HepG2 (cell line): ENCODE results near the gene COMT. TPM values are rescaled to one million over a fixed set of nuclear protein-coding genes. Genes with fewer than 3 reads are reported as not detected.
A peak's percentile ranks its signal among the peaks of the same experiment; 100 is the strongest.

ENCODE experiments used
- AKNA ChIP-seq: sonication (generic); formaldehyde crosslinking; IDR thresholded peaks from 2 replicates; pipeline ENCODE4 v1.4.0; 2020; ENCODE audit warnings: missing genetic modification reagents, borderline replicate concordance
- ARID4A ChIP-seq: sonication (generic); formaldehyde crosslinking; IDR thresholded peaks from 2 replicates; pipeline ENCODE4 v1.5.0; 2020; ENCODE audit warnings: mild to moderate bottlenecking, missing genetic modification reagents, borderline replicate concordance
- CENPX ChIP-seq: sonication (generic); formaldehyde crosslinking; IDR thresholded peaks from 2 replicates; pipeline ENCODE4 v1.9.0; 2021; ENCODE audit warnings: mild to moderate bottlenecking, missing genetic modification reagents, moderate library complexity
- GABPB1 ChIP-seq: IDR thresholded peaks from 2 replicates; pipeline ENCODE4 v1.6.1; 2016; ENCODE audit warnings: mild to moderate bottlenecking, missing genetic modification reagents, moderate library complexity, missing compliant biosample characterization
- HOXA3 ChIP-seq: sonication (generic); formaldehyde crosslinking; IDR thresholded peaks from 2 replicates; pipeline ENCODE4 v1.5.0; 2020; ENCODE audit warnings: missing genetic modification reagents
- KDM5B ChIP-seq: sonication (generic); formaldehyde crosslinking; IDR thresholded peaks from 2 replicates; pipeline ENCODE4 v1.4.0; 2020; ENCODE audit warnings: missing genetic modification reagents, mild to moderate bottlenecking, borderline replicate concordance
- KLF12 ChIP-seq: sonication (generic); formaldehyde crosslinking; IDR thresholded peaks from 2 replicates; pipeline ENCODE4 v1.4.0; 2020; ENCODE audit warnings: missing genetic modification reagents, borderline replicate concordance
- PLRG1 ChIP-seq: fragments of 450-650 bp; conservative IDR thresholded peaks from 2 replicates; pipeline ENCODE4 v1.6.1; 2016
- TCF12 ChIP-seq, 2 experiments: fragments of 450-650 bp in 1 of 2; sonication (generic) in 1 of 2; formaldehyde crosslinking in 1 of 2; IDR thresholded peaks; 2 replicates each; pipeline versions ENCODE4 v1.6.1 to v1.8.0; 2017 to 2022; ENCODE audit warnings: antibody characterized with exemption in 1 of 2, mild to moderate bottlenecking in 1 of 2, missing genetic modification reagents in 1 of 2, moderate library complexity in 1 of 2
- ZBTB14 ChIP-seq: sonication (generic); formaldehyde crosslinking; IDR thresholded peaks from 2 replicates; pipeline ENCODE4 v1.4.0; 2020; ENCODE audit warnings: missing genetic modification reagents
- ZBTB43 ChIP-seq: sonication (generic); formaldehyde crosslinking; conservative IDR thresholded peaks from 2 replicates; pipeline ENCODE4 v1.4.0; 2020; ENCODE audit warnings: missing genetic modification reagents
- ZBTB7B ChIP-seq: sonication (generic); formaldehyde crosslinking; IDR thresholded peaks from 2 replicates; pipeline ENCODE4 v1.4.0; 2020; ENCODE audit warnings: missing genetic modification reagents
- ZNF263 ChIP-seq: sonication (generic); formaldehyde crosslinking; IDR thresholded peaks from 2 replicates; pipeline ENCODE4 v1.4.0; 2020; ENCODE audit warnings: missing genetic modification reagents
- ZNF431 ChIP-seq: sonication (generic); formaldehyde crosslinking; IDR thresholded peaks from 2 replicates; pipeline ENCODE4 v1.9.0; 2022; ENCODE audit warnings: missing genetic modification reagents, low read depth, mild to moderate bottlenecking, borderline replicate concordance
- ZNF740 ChIP-seq: sonication (generic); formaldehyde crosslinking; IDR thresholded peaks from 2 replicates; pipeline ENCODE4 v1.4.0; 2020; ENCODE audit warnings: missing genetic modification reagents
- polyA plus RNA-seq, 8 experiments: library from polyadenylated mRNA; depleted of rRNA in 3 of 8; stranded (reverse) in 7 of 8; unstranded in 1 of 8; fragments of >200 nt; fragmentation: Illumina TruSeq in 4 of 8; extraction: Trizol in 4 of 8; gene quantifications; 2 replicates each; pipeline versions ENCODE4 v1.2.1 to v1.2.3, GENCODE V29; 2011 to 2016; ENCODE audit warnings: low read depth in 4 of 8, missing spikeins in 1 of 8, mixed read lengths in 1 of 8; ENCODE audit not compliant: insufficient read depth in 1 of 8
- total RNA-seq, 5 experiments: library from RNA; depleted of rRNA; stranded (reverse); fragments of >200 nt; fragmentation: Illumina TruSeq; extraction: Trizol; gene quantifications; 2 replicates each; pipeline ENCODE4 v1.2.3, GENCODE V29; 2016; ENCODE audit warnings: low read depth in 1 of 5

Gene COMT
- total and polyA plus RNA-seq, 2 of the 13 experiments (the other 11 are each of a cell fraction or from before 2014, with no cell fraction given) = 156 to 162 TPM

GRCh38 chr22:20015971-20016733 lies 74.6 kb downstream of the COMT start (continued):
- TF ChIP-seq AKNA (CRISPR knock-in tag) = 0 out of 2 replicates have a peak, but pooled peaks have one; percentile 23
- no peak for TF ChIP-seq ZNF431 (CRISPR knock-in tag)
- peak; percentile 50; the same call in 1 of the 2 replicates for TF ChIP-seq ARID4A (CRISPR knock-in tag)
- no peak for TF ChIP-seq TCF12 (IDR thresholded peaks at IDR 0.05)
- 0 out of 2 replicates have a peak, but pooled peaks have one; percentile 40 for TF ChIP-seq TCF12 (CRISPR knock-in tag; IDR thresholded peaks at IDR 0.05)
- 0 out of 2 replicates have a peak, but pooled peaks have one; percentile 27 for TF ChIP-seq KLF12 (CRISPR knock-in tag)
- TF ChIP-seq HOXA3 (CRISPR knock-in tag) = peak; percentile 29; the same call in 1 of the 2 replicates
- TF ChIP-seq PLRG1 = no peak
- no peak; the same call in 1 of the 2 replicates for TF ChIP-seq ZBTB14 (CRISPR knock-in tag)
- TF ChIP-seq ZBTB43 (CRISPR knock-in tag) = 0 out of 2 replicates have a peak, but pooled peaks have one; percentile 21
- no peak for TF ChIP-seq CENPX (CRISPR knock-in tag)
- peak; percentile 47 for TF ChIP-seq ZNF263 (CRISPR knock-in tag)
- TF ChIP-seq ZBTB7B (CRISPR knock-in tag) = peak; percentile 83
- TF ChIP-seq GABPB1 = peak; percentile 38; the same call in 1 of the 2 replicates
- peak; percentile 69 for TF ChIP-seq KDM5B
- no peak for TF ChIP-seq ZNF740 (CRISPR knock-in tag)
